ENCODE results near the gene SGMS1.
"Not testable (repeated sequence)": the region's sequence is repeated elsewhere in the genome, so short reads cannot be mapped to it uniquely, and the experiment has no call there.

Gene SGMS1

GRCh38 chr10:50529660-50530059 is 94.1 kb downstream of the SGMS1 start:
- no peak for DNase-seq

GRCh38 chr10:50528206-50528605 is 95.5 kb downstream of the SGMS1 start:
- DNase-seq: no peak

GRCh38 chr10:50527442-50528043 is 96.2 kb downstream of the SGMS1 start:
- no peak for DNase-seq

- no peak for DNase-seq
Observed at GRCh38 chr10:50526185-50526584, 97.6 kb downstream of the SGMS1 start.

- DNase-seq: no peak
Observed at GRCh38 chr10:50523357-50523756, 100.4 kb downstream of the SGMS1 start.

GRCh38 chr10:50522908-50523307 is 100.8 kb downstream of the SGMS1 start:
- no peak for DNase-seq

- no peak for DNase-seq
Observed at GRCh38 chr10:50520115-50520514, 103.6 kb downstream of the SGMS1 start.

- DNase-seq: no peak
Observed at GRCh38 chr10:50517626-50518025, 106.1 kb downstream of the SGMS1 start.

GRCh38 chr10:50516171-50516570 is 107.6 kb downstream of the SGMS1 start:
- DNase-seq: no peak

- DNase-seq: no peak
Observed at GRCh38 chr10:50515420-50515819, 108.3 kb downstream of the SGMS1 start.

GRCh38 chr10:50514995-50515394 is 108.8 kb downstream of the SGMS1 start:
- DNase-seq: no peak

GRCh38 chr10:50513956-50514355 is 109.8 kb downstream of the SGMS1 start:
- DNase-seq: no peak

GRCh38 chr10:50512743-50513416 is 110.9 kb downstream of the SGMS1 start:
- DNase-seq: no peak

- DNase-seq: no peak
Observed at GRCh38 chr10:50512214-50512595, 111.6 kb downstream of the SGMS1 start.

GRCh38 chr10:50511492-50512213 is 112.1 kb downstream of the SGMS1 start:
- DNase-seq: no peak

GRCh38 chr10:50510517-50511473 is 113.0 kb downstream of the SGMS1 start:
- DNase-seq: no peak

GRCh38 chr10:50508315-50509051 is 115.3 kb downstream of the SGMS1 start:
- no peak for DNase-seq

GRCh38 chr10:50506861-50507573 is 116.7 kb downstream of the SGMS1 start:
- DNase-seq: no peak

- no peak for DNase-seq
Observed at GRCh38 chr10:50504389-50504788, 119.4 kb downstream of the SGMS1 start.

GRCh38 chr10:50503661-50504320 is 120.0 kb downstream of the SGMS1 start:
- DNase-seq: no peak

GRCh38 chr10:50503156-50503555 is 120.6 kb downstream of the SGMS1 start:
- not testable (repeated sequence) for DNase-seq
